ENCODE results near the gene FOXRED2.

The FOXRED2 gene

GRCh38 chr22:36447632-36448031 is 59.2 kb downstream of the FOXRED2 start:
- no peak for DNase-seq

GRCh38 chr22:36445158-36445668 is 61.6 kb downstream of the FOXRED2 start:
- no peak for DNase-seq

GRCh38 chr22:36443198-36443770 is 63.6 kb downstream of the FOXRED2 start:
- no peak for DNase-seq

- DNase-seq = no peak
Measured at GRCh38 chr22:36442506-36443197, 64.2 kb downstream of the FOXRED2 start.

GRCh38 chr22:36440429-36441002 is 66.3 kb downstream of the FOXRED2 start:
- DNase-seq = no peak

GRCh38 chr22:36439481-36440271 is 67.2 kb downstream of the FOXRED2 start:
- peak; percentile 62 for DNase-seq
